Large intestine (tissue), 3 donors: Measurements from ENCODE around the gene FA2H. TPM values are rescaled to one million over a fixed set of nuclear protein-coding genes. Genes with fewer than 3 reads are reported as not detected.

Experiments
- DNase-seq, 2 donors: peaks; one replicate each; pipeline versions ENCODE4 v3.0.0 to v3.0.0-alpha.2; 2013
- H3K27ac ChIP-seq: one replicate; pipeline ENCODE4 v1.5.1; 2013; ENCODE audit warnings: low read length
- H3K27me3 ChIP-seq: 2 replicates; pipeline ENCODE4 v1.6.1; 2013; ENCODE audit warnings: low read length; ENCODE audit not compliant: control insufficient read depth, insufficient read depth
- H3K36me3 ChIP-seq: 2 replicates; pipeline ENCODE4 v1.6.1; 2013; ENCODE audit warnings: low read length; ENCODE audit not compliant: control insufficient read depth, insufficient read depth
- H3K4me1 ChIP-seq: one replicate; pipeline ENCODE4 v1.6.1; 2013; ENCODE audit warnings: low read length; ENCODE audit not compliant: control insufficient read depth, insufficient read depth
- H3K4me3 ChIP-seq: one replicate; pipeline ENCODE4 v1.5.1; 2013; ENCODE audit warnings: low read length
- H3K9me3 ChIP-seq: one replicate; pipeline ENCODE4 v1.6.1; 2013; ENCODE audit warnings: mild to moderate bottlenecking, low read depth, low read length, moderate library complexity; ENCODE audit not compliant: control insufficient read depth
- WGBS: methylation state at CpG from one replicate; pipeline ENCODE4 v1.1.5; 2013; ENCODE audit warnings: low lambda C conversion rate; ENCODE audit not compliant: insufficient coverage; 5-methylcytosine and 5-hydroxymethylcytosine counted together
- polyA plus RNA-seq: library from polyadenylated mRNA; unstranded; fragments of 120-200 nt; gene quantifications from one replicate; pipeline ENCODE4 v1.2.1, GENCODE V29; 2013

The FA2H gene
- polyA plus RNA-seq, 1 donor: 10.4 TPM

DNA sequence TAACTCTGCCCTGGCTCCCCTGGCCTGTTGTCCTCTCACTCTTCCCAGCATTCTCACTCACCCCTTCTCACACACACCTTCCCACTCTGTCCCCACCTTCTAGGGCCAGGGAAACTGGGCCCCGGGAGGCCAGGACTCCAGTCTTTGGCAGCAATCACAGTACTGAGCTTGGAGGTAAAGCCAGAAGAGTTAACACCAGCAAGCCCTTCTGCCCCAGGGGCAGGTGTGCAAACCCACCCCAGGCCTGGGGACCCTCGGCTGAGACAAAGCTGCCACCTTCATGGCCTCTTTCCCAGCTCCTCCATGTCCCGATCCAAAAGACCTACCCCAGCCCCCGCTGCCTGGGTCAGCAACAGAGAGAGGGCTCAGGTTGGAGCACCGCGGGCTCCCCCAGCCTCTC lies 37.1 kb downstream of the FA2H start:
- Histone ChIP-seq H3K36me3 (no peaks in the 10 kb centered on the region), H3K9me3 (no peaks in the 10 kb centered on the region), H3K4me1 (peaks cover 26% of the 10 kb centered on the region), H3K4me3 (no peak overlapping the region), H3K27me3 (no peaks in the 10 kb centered on the region), H3K27ac (no peak overlapping the region)
- no CpG with 5 or more reads among the region's 6 CpGs for WGBS
- DNase-seq: no peak

DNA sequence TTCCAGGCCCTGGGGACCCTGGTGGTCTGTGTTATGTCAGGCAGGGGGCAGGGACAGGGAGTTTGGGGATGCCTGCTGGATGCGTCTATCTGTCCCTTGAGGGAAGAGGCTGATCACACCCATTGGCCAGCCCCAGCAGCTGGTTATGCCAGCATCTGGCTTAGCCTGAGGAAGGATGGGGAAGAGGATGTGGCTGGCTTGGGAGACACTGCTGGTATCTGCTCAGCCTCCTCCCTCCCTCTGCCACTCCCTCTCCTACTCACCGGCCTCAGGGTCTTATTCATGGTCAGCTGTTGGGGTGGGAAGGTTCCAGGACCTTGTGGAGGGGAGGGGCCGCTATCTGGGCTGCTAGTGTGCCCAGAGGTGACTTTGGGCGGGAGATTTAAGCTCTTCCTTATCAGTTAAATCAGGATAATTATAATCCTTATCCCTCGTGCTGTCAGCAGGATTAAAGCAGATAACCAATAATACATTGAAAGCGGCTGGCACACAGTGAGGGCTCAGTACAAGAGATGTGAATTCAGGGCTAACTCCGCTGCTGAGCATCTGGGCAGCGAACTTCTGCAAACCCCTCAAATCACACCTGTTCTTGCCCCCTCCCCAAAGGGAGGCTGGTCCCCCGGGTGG lies 38.0 kb downstream of the FA2H start:
- H3K4me1 ChIP-seq: peaks cover 28% of the 10 kb centered on the region
- no peaks in the 10 kb centered on the region for H3K9me3 ChIP-seq
- WGBS: 60% methylated on average over 1 of the region's 9 CpGs
- no peaks in the 10 kb centered on the region for H3K36me3 ChIP-seq
- H3K27ac ChIP-seq: no peak overlapping the region
- no peak overlapping the region for H3K4me3 ChIP-seq
- no peaks in the 10 kb centered on the region for H3K27me3 ChIP-seq
- DNase-seq: no peak

DNA sequence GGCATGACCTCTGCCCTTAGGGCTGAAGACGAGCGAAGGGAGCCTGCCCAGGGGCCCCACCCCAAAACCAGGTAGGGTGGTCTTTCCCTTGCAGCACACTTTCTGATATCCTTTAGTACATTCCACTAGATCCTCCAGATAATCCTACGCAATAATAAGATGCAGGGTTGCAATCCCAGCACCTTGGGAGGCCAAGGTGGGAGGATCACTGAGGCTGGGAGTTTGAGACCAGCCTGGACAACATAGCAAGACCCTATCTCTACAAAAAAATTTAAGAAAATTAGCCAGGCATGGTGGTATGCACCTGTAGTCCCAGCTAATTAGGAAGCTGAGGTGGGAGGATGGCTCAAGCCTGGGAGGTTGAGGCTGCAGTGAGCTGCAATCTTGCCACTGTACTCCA lies 39.1 kb downstream of the FA2H start:
- Histone ChIP-seq H3K27me3 (no peaks in the 10 kb centered on the region), H3K4me1 (peaks cover 38% of the 10 kb centered on the region), H3K4me3 (no peak overlapping the region), H3K36me3 (no peaks in the 10 kb centered on the region), H3K27ac (no peak overlapping the region), H3K9me3 (no peaks in the 10 kb centered on the region)
- WGBS: no CpG with 5 or more reads among the region's 3 CpGs
- DNase-seq: no peak

DNA sequence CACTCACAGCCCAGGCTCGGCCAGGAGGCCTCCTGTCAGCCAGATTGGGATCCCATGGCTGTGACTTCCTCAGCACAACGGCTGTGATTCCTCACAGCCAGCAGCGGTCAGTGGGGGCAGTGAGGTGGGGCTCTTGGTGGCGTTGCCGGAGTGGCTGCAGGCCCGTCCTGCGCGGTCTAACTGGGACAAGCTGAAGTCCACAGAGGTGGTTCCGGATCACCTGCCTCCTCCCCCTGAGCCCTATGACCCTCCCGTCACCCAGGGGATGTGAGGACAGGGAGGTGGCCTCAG lies 39.5 kb downstream of the FA2H start:
- no CpG with 5 or more reads among the region's 10 CpGs for WGBS
- no peaks in the 10 kb centered on the region for H3K9me3 ChIP-seq
- H3K4me1 ChIP-seq: peaks cover 43% of the 10 kb centered on the region
- no peak overlapping the region for H3K4me3 ChIP-seq
- no peaks in the 10 kb centered on the region for H3K27me3 ChIP-seq
- no peak for DNase-seq
- H3K36me3 ChIP-seq: no peaks in the 10 kb centered on the region
- no peak overlapping the region for H3K27ac ChIP-seq

DNA sequence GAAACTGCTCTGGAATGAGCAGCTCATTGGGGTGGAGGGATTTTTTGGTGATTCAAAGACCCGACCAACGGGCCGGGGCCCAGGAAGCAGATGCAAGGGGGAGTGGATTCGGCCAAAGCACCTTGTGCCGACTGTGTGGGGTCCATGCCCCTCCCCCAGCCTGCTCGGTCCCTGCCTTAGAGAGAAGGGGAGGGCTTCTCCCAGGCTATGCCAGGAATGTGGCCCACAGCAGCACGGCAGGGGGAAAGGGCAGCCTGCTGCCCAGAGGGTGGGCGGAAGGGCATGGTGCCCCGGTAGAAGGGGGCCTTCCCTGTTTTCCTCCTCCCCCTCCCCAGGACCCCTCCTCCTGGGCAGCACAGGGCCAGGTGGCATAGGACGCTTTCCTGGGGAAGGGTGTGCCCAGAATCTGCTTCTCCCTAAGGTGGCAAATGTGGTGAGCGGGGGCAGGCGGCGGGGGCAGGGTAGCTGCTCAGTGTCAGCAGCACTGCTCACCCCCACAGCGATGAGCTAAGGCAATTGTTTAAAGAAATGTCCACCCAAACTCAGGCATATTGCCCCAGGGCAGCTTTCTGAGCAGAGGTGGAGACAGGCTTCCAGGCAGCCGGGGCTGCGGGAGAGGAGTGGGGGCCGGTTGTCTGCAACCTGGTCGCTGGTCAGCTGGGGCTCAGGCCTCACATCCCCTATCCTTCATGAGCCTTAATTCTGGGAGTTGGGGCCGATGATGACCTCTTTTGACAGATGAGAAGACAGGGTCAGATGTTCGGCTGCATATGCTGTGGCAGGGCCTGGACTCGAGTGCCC lies 40.1 kb downstream of the FA2H start:
- no CpG with 5 or more reads among the region's 21 CpGs for WGBS
- Histone ChIP-seq H3K4me3 (no peak overlapping the region), H3K27ac (no peak overlapping the region), H3K27me3 (no peaks in the 10 kb centered on the region), H3K9me3 (no peaks in the 10 kb centered on the region), H3K4me1 (peaks cover 48% of the 10 kb centered on the region), H3K36me3 (no peaks in the 10 kb centered on the region)
- DNase-seq: no peak

DNA sequence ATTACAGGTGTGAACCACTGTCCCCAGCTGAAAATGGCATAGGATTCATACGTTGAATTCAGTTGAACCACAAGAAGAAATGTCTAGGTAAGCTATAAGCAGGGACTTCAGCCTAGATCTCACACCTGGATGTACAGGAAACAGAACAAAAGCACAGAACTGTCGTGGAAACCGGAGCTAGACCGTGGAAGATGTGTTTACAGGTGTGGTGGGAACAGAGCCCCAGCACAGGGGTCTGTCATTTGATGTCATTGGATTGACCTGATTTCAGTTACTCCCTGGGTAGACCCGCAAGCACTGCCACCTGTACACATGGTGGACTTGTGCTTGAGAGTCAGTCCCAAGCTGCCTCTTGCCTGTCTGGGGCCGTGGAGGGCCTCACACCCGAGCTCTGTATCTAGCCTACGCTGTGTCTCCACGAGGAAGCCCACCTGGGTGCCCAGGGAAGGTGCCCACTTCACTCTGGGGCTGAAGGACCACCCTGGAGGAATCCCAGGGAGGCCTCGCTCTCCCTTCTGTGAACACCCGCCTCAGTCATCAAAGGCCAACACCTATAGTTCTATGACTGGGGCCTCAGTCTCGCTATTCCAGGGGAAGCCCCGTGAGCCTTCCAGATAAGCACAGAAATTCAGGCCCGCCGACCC lies 41.8 kb downstream of the FA2H start:
- no peak overlapping the region for H3K4me3 ChIP-seq
- H3K4me1 ChIP-seq: peaks cover 45% of the 10 kb centered on the region
- peak overlapping the region; percentile 77 for H3K27ac ChIP-seq
- no peaks in the 10 kb centered on the region for H3K27me3 ChIP-seq
- no peaks in the 10 kb centered on the region for H3K36me3 ChIP-seq
- no CpG with 5 or more reads among the region's 15 CpGs for WGBS
- DNase-seq: no peak
- H3K9me3 ChIP-seq: no peaks in the 10 kb centered on the region

DNA sequence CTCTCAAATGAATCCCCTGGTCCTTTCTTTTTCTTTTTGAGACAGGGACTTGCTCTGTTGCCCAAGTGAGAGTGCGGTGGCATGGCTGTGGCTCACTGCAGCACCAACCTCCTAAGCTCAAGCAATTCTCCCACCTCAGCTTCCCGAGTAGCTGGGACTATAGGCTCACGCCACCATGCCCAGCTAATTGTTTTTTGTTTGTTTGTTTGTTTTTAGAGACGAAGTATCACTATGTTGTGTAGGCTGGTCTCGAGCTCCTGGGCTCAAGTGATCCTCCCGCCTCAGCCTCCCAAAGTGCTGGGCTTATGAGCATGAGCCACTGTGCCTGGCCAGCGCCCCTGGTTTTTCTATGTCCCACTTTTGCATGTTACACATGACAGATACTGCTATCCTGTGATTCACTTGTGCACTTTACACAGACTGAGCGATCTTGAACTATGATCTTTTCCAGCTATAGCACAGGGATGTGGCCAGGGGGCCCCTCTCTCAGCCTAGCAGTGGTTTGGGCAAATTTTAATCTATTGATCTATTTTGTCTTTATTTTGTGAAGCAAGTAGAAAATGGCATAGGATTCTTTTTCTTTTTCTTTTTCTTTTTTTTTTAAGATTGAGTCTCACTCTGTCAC lies 42.7 kb downstream of the FA2H start:
- peaks cover 3% of the 10 kb centered on the region for H3K9me3 ChIP-seq
- peak overlapping the region; percentile 77 for H3K27ac ChIP-seq
- peak; percentile 73 to 87 for DNase-seq
- peaks cover 39% of the 10 kb centered on the region for H3K4me1 ChIP-seq
- no peaks in the 10 kb centered on the region for H3K36me3 ChIP-seq
- H3K4me3 ChIP-seq: no peak overlapping the region
- no peaks in the 10 kb centered on the region for H3K27me3 ChIP-seq
- 57% methylated on average over 3 of the region's 8 CpGs for WGBS

DNA sequence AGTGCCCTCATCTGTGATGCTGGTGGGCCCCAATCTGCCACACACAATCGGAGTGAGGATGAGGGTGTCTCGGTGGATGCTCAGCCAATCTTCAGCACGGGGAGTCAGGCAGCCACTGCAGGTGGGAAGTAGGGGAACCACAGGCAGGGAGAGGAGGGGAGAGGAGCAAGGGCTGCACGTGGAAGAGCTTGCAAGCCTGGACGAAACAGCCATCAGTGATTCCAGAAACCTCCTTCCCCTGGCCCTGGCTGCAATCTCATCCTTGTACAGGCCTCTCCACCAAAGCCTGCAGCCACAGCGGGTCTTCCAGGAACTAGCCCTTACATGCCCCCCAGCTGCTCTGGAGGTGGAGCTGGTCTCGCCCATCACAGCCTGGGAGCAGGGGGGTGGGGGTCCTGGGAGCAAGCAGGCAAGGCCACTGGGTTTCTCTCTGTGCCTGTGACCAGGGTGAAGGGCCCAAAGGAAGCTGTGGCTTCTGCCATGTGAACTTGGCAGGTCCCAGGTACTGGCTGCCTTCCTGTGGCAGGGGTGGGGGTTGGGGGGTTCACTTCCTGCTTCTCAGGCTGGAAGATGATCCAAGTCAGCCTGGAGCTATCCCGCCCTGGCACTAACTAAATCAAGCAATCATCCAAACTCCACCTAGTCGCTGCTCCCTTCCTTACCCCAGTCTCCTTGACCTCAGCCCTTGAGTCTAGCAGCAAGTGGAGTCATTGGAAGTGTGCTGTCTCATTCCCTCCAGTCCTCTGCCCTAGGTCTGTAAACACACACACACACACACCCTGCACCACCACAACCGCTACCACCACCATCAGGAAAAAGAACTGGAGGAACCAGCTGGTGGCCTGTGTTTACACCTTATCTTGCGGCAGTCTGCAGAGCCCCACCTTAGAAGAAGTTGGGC lies 44.6 kb downstream of the FA2H start:
- H3K27ac ChIP-seq: peak overlapping the region; percentile 61

DNA sequence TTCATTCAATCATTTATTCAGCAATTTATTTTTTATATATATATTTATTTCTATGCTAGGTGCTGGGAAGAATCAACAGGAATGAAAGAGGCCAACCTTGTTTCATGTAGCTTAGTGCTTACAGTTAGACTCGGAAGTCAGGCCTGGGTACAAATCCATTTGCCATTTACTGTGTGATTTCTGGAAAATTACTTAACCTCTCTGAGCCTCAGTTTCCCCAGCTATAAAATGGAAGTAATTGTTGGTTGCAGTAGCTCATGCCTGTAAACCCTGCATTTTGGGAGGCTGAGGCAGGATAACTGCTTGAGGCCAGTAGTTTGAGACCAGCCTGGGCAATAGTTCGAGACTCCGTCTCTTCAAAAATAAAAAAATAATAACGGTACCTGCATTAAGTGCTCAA lies 46.7 kb downstream of the FA2H start:
- peaks cover 5% of the 10 kb centered on the region for H3K9me3 ChIP-seq
- H3K27ac ChIP-seq: no peak overlapping the region
- peaks cover 64% of the 10 kb centered on the region for H3K4me1 ChIP-seq
- no peak overlapping the region for H3K4me3 ChIP-seq
- 60% methylated on average over 1 of the region's 4 CpGs for WGBS
- H3K36me3 ChIP-seq: no peaks in the 10 kb centered on the region
- no peaks in the 10 kb centered on the region for H3K27me3 ChIP-seq
- no peak for DNase-seq

More for the DNA sequence above, 44.6 kb downstream of the FA2H start:
- H3K27me3 ChIP-seq: no peaks in the 10 kb centered on the region
- peaks cover 5% of the 10 kb centered on the region for H3K9me3 ChIP-seq
- H3K36me3 ChIP-seq: no peaks in the 10 kb centered on the region
- no CpG with 5 or more reads among the region's 11 CpGs for WGBS
- peaks cover 55% of the 10 kb centered on the region for H3K4me1 ChIP-seq
- peak; percentile 70 to 90 for DNase-seq
- no peak overlapping the region for H3K4me3 ChIP-seq

DNA sequence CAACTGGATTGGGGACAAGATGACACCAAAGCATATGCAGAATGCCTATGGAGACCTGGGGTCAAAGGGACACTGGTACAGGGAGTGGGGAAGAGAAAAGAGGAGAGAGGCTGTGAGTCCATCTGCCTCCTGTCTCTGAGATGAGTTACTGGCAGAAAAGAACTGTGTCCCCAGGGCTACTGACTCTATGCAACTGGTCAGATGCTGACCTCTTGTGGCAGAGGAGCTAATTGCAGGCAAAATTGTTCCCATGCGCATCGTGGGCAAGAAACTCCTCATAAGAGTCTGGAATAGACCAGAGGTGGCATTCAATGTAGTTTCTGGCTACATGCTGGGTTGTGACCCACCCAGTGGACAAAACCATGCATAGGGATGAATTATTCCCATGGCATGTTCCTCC lies 47.9 kb downstream of the FA2H start:
- WGBS: no CpG with 5 or more reads among the region's 2 CpGs
- H3K27ac ChIP-seq: peak overlapping the region; percentile 97

More for the DNA sequence above, 47.9 kb downstream of the FA2H start:
- Histone ChIP-seq H3K36me3 (no peaks in the 10 kb centered on the region), H3K9me3 (peaks cover 5% of the 10 kb centered on the region), H3K4me1 (peaks cover 54% of the 10 kb centered on the region), H3K4me3 (no peak overlapping the region), H3K27me3 (no peaks in the 10 kb centered on the region)
- DNase-seq: peak in 1 of 2 donors; percentile 55
